GM20431 (cell line): Measurements from ENCODE around the gene QRSL1.
"Not testable (repeated sequence)": the region's sequence is repeated elsewhere in the genome, so short reads cannot be mapped to it uniquely, and the experiment has no call there.

Source experiments
- in situ Hi-C: fragments of 300-500 bp; cut with MseI, MboI; formaldehyde crosslinking; loops from one replicate; pipeline ENCODE4 v1.15.0; 2020; ENCODE audit warnings: low sequenced_read_pairs; ENCODE audit not compliant: unreplicated experiment

The QRSL1 gene

DNA sequence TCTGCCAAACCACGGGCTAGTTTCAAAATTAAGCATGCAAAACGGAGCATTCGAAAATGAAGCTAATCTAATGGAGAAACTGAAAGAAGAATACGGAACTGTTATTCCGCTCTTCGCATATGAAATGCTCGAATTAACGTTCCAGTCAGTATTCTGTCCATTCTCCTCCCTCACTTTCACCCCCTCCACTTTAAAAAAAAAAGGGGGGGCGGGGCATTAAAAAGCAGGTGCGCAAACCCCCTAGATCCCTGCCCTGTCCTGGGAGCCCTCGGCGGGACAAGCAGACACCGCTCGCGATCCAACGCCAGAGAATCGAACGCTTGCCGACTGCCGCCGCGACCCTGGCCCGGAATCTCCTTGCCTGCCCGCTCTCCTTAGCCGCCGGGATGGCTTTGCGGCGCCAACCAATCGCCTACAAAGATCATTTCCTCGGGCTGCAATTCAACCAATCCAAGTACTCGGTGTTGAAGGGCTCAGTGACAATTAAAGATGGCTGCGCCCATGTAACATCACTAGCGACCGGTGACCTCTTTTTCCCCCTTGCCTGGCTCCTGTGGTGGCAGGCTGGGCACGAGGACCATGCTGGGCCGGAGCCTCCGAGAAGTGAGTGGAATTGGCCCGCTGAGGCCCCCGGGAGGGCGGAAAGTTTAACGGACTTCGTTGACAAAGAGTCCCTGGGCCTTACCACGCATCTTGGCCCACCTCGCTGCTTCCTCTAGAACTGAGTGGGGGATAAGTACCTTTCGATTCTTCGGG lies at the start of gene QRSL1, which contains the start of gene RTN4IP1:
Gene QRSL1 (plus strand): TSS at position 476 of the 756 bp plus-strand sequence. CDS start 104 bp downstream, at position 580.
Gene RTN4IP1 (minus strand): TSS at position 396 of the 756 bp plus-strand sequence. CDS start 477 bp downstream, outside the sequence.
- in situ Hi-C loops, result no loop called here

- in situ Hi-C loops, result no loop called here
Observed at GRCh38 chr6:106581468-106581867, 47.9 kb upstream of the QRSL1 start.

DNA sequence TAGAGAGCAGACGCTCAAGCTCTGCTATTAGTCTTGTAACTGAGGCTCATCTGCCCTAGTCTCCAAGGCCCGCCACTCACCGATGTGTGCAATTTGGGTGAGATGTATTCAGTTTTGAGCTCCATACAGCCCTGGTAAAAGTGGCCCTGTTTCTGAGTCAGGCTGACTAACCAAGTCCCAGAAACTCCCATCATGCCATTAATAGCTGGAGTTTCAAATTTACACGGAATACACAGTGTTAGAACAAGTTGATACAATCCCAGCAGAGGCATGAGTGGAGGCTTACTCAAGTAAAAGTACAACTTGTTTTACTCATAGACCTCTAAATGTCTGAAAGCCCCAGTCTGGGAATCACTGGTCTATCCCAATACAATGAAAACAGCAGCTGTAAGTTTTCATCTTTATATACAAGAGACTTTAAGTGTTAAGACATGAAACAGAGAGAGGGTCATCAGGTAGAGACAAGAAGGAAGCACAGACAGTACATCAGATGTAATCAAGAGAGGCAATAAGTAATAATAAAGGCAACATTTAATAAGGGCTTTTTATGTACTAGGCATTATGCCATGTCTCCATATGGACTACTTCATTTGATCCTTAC lies 42.5 kb upstream of the QRSL1 start:
- in situ Hi-C loops, result no loop called here

- in situ Hi-C loops, result not testable (repeated sequence)
Observed at GRCh38 chr6:106588937-106589336, 40.4 kb upstream of the QRSL1 start.

DNA sequence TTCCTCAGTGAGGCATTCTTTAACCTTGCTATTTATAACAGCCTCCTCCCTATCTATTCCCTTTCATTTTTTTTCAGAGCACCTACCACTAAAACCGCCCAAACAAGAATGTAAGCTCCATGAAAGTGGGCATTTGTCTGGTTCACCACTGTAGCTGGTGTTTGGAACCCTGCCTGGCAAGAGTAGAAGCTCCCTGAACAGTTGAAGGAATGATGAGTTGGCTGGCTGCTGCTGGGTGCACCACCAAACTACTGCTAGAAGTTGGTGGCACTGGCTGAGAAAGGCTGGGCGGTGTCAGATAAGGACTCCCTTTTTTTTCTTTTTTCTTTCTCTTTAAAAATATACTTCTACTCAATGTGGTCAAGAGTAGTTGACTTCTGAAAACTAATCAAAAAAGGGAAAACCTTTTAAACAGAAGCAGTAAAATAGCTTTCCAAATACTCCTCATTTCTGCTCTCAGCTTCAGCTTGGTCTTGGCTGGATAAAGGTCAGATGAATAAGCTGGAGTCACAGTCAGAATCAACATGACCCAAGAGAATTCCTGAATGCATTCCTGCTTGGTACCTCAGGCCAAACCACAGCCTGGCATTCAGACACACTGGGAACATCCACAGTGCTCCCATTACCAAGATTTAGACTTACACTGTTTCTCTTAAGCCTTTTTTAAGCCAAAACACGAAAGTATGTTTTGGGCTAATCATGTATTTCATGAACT lies 38.1 kb upstream of the QRSL1 start:
- in situ Hi-C loops, result no loop called here

DNA sequence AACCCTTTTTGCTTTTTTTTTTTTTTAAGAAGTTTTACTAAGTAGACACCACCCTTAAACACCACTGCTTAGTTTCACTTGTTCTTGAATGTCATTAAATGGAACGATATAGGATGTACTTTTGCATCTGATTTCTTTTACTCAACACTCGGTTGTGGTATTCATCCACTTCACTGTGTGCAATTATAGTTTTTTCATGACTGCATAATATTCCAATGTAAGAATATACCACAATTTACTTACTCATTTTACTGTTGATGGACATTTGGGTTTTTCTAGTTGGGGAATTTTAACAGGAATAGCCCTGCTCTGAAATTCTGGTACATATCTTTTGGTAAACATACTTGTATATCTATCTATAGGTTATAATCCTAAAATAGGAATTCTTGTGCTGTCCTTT lies 29.9 kb upstream of the QRSL1 start:
- in situ Hi-C loops, result no loop called here

GRCh38 chr6:106600329-106600728 lies 29.0 kb upstream of the QRSL1 start:
- in situ Hi-C loops, result loop anchor here (25.0 kb wide), 1 partner anchor 387 kb away; no protein-coding TSS in a partner anchor

- in situ Hi-C loops, result loop anchor here (25.0 kb wide), 1 partner anchor 379 kb away; no protein-coding TSS in a partner anchor
Observed at GRCh38 chr6:106608080-106608668, 21.2 kb upstream of the QRSL1 start.

DNA sequence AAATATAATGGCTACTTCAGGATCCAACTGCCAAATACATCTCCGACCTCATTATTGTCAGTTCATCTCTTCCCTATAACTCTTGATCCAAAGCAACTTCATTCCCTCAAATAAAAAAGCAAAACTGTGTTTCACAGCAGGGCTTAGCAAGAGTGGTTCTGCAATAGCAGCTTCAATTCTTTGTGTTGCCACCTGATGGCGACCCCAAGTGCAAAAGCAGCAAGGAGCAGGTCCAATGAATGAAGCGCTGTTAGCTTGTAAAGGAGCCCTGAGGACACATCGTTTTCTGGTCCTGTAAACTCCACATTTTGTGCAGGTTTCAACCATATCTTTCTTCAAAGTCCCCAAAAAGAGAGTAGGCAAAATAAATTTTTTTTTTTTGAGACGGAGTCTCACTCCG lies 19.7 kb upstream of the QRSL1 start:
- in situ Hi-C loops, result loop anchor here (25.0 kb wide), 1 partner anchor 378 kb away; no protein-coding TSS in a partner anchor

DNA sequence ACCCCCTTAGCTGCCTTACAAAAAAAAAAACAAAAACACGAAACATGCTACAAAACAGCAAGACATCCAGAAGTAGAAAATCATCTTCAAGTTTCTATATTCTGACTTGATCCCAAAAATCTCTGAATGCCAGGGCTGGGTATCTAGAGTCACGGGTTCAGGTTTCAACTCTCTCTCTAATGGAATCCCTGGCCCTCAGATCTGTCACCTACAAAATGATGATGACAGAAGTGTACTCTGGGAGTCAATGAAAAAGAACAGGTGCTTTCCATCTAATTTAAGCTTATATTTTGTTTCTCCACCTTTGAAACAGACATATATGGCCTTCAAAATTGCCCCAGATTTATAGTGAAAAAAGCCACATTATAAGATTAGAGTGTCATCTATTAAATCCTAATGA lies 18.3 kb upstream of the QRSL1 start:
- in situ Hi-C loops, result loop anchor here (25.0 kb wide), 1 partner anchor 376 kb away; no protein-coding TSS in a partner anchor

GRCh38 chr6:106612671-106613416 lies 16.5 kb upstream of the QRSL1 start:
- in situ Hi-C loops, result loop anchor here (25.0 kb wide), 1 partner anchor 374 kb away; no protein-coding TSS in a partner anchor

DNA sequence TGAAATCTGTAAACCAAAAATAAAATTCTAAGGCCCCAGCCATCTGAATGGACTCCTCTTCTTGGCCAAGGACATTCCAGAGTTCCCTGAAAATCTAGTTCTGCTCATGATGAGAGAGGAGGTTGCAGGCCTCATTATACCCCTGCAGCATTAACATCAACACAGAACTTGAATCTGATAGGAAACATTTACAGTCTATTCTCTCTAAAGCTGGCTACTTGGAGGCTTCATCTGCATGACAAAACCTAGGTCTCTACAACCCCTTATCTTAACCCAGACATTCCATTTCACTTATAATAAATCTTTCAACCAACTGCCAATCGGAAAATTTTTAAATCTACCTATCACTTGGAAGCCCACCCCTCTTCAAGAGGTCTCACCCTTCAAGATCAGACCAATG lies 15.8 kb upstream of the QRSL1 start:
- in situ Hi-C loops, result loop anchor here (25.0 kb wide), 1 partner anchor 374 kb away; no protein-coding TSS in a partner anchor

- in situ Hi-C loops, result loop anchor here (25.0 kb wide), 1 partner anchor 373 kb away; no protein-coding TSS in a partner anchor
Observed at GRCh38 chr6:106614166-106614565, 15.2 kb upstream of the QRSL1 start.

GRCh38 chr6:106614592-106615257 lies 14.7 kb upstream of the QRSL1 start:
- in situ Hi-C loops, result loop anchor here (25.0 kb wide), 1 partner anchor 373 kb away; no protein-coding TSS in a partner anchor

DNA sequence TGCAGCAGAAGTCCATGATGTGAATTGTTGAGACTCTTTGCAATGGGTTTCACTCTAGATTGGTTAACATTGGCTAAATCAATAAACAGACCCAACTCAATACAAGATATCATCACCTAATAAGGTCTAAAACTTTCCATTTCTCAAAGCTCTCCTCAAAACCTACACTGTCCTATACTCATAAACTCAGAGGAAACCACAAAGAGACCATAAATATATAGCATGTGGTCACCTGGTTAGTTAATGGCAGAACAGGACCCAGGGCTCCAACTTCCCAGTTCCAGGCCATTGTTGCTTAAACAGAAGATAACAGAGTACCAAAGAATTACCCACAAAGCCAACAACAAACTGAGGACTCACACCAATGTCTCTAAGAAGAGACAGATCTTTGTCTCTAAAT lies 12.1 kb upstream of the QRSL1 start:
- in situ Hi-C loops, result loop anchor here (25.0 kb wide), 1 partner anchor 370 kb away; no protein-coding TSS in a partner anchor

- in situ Hi-C loops, result loop anchor here (25.0 kb wide), 1 partner anchor 369 kb away; no protein-coding TSS in a partner anchor
Observed at GRCh38 chr6:106617857-106618256, 11.5 kb upstream of the QRSL1 start.

GRCh38 chr6:106618324-106618723 lies 11.1 kb upstream of the QRSL1 start:
- in situ Hi-C loops, result loop anchor here (25.0 kb wide), 1 partner anchor 369 kb away; no protein-coding TSS in a partner anchor

DNA sequence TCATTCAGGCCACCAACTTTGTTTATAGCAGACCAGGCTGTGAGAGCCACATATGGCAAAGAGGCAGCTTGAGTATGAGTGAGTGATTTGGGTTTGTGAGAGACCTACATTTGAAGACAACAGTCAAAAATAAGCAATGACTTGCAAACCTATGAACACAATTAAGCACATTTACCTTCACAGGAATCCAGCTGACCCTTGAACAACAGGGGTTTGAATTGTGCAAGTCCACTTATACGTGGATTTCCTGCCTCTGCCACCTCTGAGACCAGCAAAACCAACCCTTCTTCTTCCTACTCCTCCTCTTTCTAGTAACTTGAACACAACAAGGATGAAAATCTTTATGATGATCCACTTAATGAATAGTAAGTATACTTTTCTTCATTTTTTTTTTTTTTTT lies 10.2 kb upstream of the QRSL1 start:
- in situ Hi-C loops, result loop anchor here (25.0 kb wide), 1 partner anchor 368 kb away; no protein-coding TSS in a partner anchor
